Ectodermal cell (in vitro differentiated cells): ENCODE measurements around the gene HTR4.

Experiments
- H3K27ac ChIP-seq: 2 replicates; pipeline ENCODE4 v1.7.0; 2013; ENCODE audit warnings: mild to moderate bottlenecking, low read depth, low read length; ENCODE audit not compliant: insufficient read depth, poor library complexity, severe bottlenecking
- H3K27me3 ChIP-seq: 2 replicates; pipeline ENCODE4 v1.7.0; 2013; ENCODE audit warnings: mild to moderate bottlenecking, low read length; ENCODE audit not compliant: insufficient read depth, control insufficient read depth, poor library complexity, severe bottlenecking
- H3K36me3 ChIP-seq: one replicate; pipeline ENCODE4 v1.7.0; 2013; ENCODE audit warnings: low read length; ENCODE audit not compliant: control insufficient read depth, insufficient read depth
- H3K4me1 ChIP-seq: one replicate; pipeline ENCODE4 v1.7.0; 2013; ENCODE audit warnings: low read length; ENCODE audit not compliant: control insufficient read depth, insufficient read depth
- H3K4me3 ChIP-seq: 2 replicates; pipeline ENCODE4 v1.7.0; 2013; ENCODE audit warnings: low read depth, low read length, control low read depth; ENCODE audit not compliant: insufficient read depth
- H3K9me3 ChIP-seq: 2 replicates; pipeline ENCODE4 v1.7.0; 2013; ENCODE audit warnings: mild to moderate bottlenecking, low read length, moderate library complexity; ENCODE audit not compliant: control insufficient read depth
- WGBS, 2 experiments: methylation state at CpG; one replicate each; pipeline ENCODE4 v1.1.7; 2013; ENCODE audit warnings: missing lambda C conversion rate in 2 of 2; 5-methylcytosine and 5-hydroxymethylcytosine counted together

HTR4 gene

DNA sequence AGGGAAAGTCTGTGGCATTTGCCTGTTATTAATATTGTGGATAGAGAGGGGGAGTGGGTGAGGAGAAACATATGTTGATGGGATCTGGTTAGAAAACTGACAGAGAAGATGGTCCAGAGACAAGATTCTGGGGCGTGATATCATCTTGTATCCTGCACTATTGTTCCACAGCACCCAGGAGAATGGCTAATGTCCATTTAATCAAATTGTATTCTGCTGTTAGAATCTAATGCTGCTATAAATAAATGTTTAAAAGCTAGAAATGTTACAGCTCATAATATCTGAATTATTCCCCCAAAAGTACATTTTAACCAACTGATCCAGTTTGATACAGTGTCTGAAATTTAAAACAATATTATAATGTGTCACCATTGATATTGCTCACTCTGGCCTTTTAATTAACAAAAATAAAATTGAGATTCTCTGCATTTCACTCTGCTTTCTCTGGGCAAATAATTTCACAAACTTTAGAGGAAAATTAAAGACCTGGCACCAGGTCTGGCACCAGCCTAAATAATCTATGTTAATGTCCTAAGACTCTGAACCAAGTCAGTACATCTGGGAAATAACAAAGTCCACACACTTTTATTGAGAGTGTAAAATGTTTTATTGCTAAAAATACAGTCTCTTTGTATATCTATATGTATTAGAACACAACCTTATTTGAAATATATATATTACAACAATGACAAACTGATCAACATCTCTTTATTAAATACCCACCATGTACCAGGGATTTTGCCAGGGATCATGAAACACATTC lies 18.8 kb downstream of the HTR4 start:
- Histone ChIP-seq H3K9me3 (no peaks in the 10 kb centered on the region), H3K27ac (no peak overlapping the region), H3K36me3 (no peaks in the 10 kb centered on the region), H3K27me3 (no peaks in the 10 kb centered on the region), H3K4me1 (no peaks in the 10 kb centered on the region), H3K4me3 (no peak overlapping the region)
- WGBS, 2 experiments = 90% methylated on average over 1 of the region's 1 CpG

DNA sequence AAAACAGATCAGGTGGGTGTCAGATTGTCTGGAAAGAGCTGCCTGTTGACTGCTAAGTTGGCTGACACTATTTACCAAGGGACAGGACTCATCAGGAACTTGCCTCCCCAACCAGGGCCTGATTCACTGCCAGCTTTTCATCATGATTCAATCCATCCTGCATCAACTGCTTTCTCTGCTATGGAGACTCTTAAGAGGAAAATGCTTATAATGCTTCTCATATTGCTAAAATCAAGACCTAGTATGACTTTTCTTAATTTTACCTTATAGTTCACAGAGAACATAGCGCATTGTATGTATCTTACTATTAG lies 21.3 kb downstream of the HTR4 start:
- H3K4me3 ChIP-seq = no peak overlapping the region
- H3K27ac ChIP-seq = no peak overlapping the region
- no peaks in the 10 kb centered on the region for H3K9me3 ChIP-seq
- H3K36me3 ChIP-seq = no peaks in the 10 kb centered on the region
- WGBS, 2 experiments = no CpG with 5 or more reads among the region's 1 CpG
- no peaks in the 10 kb centered on the region for H3K4me1 ChIP-seq
- no peaks in the 10 kb centered on the region for H3K27me3 ChIP-seq

DNA sequence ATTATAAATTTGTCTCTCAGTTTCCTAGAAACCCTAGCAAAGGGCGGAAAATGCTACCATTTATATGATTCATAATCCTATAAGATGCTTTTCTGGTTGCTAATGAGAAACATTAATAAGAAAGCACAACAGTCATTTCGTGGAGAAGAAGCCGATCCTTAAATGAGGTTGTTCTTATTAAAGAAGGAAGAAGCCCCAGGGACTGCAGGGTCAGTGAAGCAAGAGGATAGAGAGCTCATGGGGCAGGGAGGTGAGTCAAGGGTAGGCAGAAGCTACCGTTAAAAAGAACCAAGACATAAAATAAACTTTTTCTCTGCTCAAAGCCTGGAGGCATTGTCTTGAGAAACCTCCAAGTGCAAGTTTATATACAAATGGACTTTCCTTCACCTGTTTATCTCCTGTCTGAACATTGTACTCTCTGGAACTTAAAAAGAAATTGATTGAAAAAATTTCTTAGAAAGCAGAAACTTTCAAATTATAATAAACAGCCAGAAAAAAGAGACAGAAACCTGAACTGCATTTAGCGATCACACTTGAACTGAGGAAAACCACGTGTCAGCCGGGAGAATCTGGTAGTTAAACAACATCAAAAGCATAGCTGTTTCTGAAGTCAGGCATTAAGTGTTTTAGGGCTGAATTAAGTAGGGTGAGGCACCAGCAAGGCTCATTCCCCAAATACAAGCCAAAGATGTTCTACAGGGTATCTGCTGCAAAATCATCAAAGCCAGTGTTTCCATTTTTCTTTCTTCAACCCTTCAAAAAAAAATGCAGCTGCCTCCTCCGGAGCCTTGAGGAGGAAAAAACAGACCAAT lies 21.9 kb downstream of the HTR4 start:
- Histone ChIP-seq H3K4me1 (no peaks in the 10 kb centered on the region), H3K27ac (no peak overlapping the region), H3K9me3 (no peaks in the 10 kb centered on the region), H3K27me3 (no peaks in the 10 kb centered on the region), H3K36me3 (no peaks in the 10 kb centered on the region), H3K4me3 (no peak overlapping the region)
- WGBS, 2 experiments = 82 to 85% methylated on average over 7 of the region's 8 CpGs

DNA sequence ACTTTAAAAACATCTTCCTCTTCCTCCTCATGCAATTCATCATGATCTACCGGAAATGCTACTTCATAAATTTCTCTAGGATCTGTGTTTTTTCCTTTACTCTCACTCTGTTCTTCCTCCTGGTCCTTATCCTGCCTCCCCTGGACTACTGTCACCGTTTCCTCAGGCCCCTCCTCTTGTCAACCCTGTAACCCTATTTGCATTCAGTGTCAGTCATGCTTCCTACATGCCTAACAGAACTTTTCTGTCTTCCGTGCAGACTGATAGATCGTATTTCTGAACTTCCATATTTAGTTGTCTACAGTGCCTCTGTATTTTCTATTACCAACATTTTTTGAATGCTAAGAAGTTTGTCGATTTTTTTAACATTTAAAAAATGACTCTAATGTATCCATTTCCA lies 27.3 kb downstream of the HTR4 start:
- no peaks in the 10 kb centered on the region for H3K36me3 ChIP-seq
- no peaks in the 10 kb centered on the region for H3K27me3 ChIP-seq
- H3K9me3 ChIP-seq = no peaks in the 10 kb centered on the region
- no peak overlapping the region for H3K4me3 ChIP-seq
- no peak overlapping the region for H3K27ac ChIP-seq
- 81 to 83% methylated on average over 5 of the region's 5 CpGs for whole genome bisulfite sequencing, 2 experiments
- no peaks in the 10 kb centered on the region for H3K4me1 ChIP-seq

DNA sequence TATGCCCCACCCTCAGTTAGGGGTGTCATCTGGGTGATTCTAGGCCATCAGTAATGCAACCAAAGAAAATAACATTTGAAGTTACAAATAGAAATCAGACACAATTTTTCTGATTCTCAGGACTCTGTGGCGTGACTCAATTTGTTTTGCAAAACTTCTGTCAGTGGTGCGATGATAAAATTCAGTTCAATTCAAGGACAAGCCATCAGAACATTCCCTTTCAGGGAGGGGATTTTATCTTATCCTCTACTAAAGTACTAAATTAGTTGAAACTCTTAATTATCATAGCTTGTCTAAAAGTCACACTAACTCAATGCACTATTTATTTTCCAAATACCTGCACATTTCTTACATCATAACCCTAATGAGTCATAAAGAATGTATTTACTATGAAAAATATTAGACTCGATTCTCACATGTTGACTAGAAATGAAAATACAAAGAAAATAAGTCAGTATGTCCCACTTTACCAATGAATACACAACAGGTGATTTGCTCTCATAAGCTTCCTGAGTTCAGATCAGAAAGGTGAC lies 28.2 kb downstream of the HTR4 start:
- no peak overlapping the region for H3K27ac ChIP-seq
- H3K9me3 ChIP-seq = no peaks in the 10 kb centered on the region
- 98 to 100% methylated on average over 2 to 3 of the region's 3 CpGs for WGBS, 2 experiments
- H3K4me1 ChIP-seq = no peaks in the 10 kb centered on the region
- no peaks in the 10 kb centered on the region for H3K36me3 ChIP-seq
- no peak overlapping the region for H3K4me3 ChIP-seq
- no peaks in the 10 kb centered on the region for H3K27me3 ChIP-seq

DNA sequence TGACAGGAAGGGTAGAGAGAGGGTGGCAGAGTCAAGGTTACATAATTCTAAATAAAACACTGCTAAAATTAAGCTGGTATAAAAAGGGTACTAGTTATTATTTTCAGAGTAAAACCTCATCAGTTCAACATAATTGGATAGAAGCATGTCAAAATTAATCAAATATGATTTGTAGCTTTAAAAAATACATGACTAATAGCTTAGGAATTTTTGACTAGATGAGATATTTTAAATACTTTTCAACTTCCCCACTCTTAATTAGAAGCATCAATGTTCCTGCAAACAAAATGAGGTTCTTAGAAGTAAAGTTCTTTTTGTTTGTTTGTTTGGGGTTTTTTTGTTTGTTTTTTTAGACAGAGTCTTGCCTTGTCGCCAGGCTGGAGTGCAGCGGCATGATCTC lies 29.1 kb downstream of the HTR4 start:
- H3K36me3 ChIP-seq = no peaks in the 10 kb centered on the region
- no peak overlapping the region for H3K27ac ChIP-seq
- no peaks in the 10 kb centered on the region for H3K4me1 ChIP-seq
- no peaks in the 10 kb centered on the region for H3K9me3 ChIP-seq
- no peaks in the 10 kb centered on the region for H3K27me3 ChIP-seq
- 94 to 96% methylated on average over 2 of the region's 2 CpGs for WGBS, 2 experiments
- no peak overlapping the region for H3K4me3 ChIP-seq

DNA sequence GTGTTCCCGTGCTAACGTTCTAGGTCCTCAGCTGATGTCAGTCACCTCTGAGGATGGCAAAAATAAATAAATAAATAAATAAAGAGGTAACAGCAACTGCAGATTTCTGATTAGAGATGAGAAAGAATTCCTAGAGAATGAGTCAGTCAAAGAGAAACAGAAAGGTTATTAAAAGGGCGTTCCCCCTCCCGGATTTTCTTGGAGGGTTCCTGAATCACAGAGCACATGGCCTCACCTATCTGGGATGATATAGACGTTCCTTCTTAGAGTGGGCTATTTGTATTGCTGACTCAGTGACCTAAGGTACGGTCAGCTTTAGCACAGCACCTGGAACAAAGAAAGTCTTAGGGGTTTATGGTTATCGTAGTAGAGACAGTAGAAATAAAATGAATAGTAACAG lies 30.6 kb downstream of the HTR4 start:
- Histone ChIP-seq H3K27me3 (no peaks in the 10 kb centered on the region), H3K9me3 (no peaks in the 10 kb centered on the region), H3K4me1 (no peaks in the 10 kb centered on the region), H3K36me3 (no peaks in the 10 kb centered on the region), H3K4me3 (no peak overlapping the region), H3K27ac (no peak overlapping the region)
- WGBS, 2 experiments = 94 to 95% methylated on average over 7 of the region's 7 CpGs

DNA sequence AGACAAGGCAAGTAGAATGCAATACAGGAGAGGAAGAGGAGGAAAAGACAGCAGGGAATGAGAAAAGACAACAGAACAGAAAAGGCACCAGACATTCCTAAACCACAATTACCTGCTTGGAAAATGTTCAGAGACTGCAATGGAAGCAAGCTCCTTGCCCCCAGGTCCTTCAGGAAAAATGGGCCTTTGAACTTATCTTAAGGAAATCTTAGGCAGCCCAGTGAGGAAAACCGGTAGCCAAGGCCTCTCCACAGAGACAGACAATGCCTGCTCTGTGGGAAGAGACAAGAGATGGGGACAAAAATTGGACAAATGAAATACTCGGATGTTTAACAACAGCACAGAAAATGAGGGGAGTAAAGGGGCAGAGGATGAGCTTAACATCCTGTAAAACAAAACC lies 31.2 kb downstream of the HTR4 start:
- 92 to 95% methylated on average over 2 of the region's 2 CpGs for WGBS, 2 experiments

DNA sequence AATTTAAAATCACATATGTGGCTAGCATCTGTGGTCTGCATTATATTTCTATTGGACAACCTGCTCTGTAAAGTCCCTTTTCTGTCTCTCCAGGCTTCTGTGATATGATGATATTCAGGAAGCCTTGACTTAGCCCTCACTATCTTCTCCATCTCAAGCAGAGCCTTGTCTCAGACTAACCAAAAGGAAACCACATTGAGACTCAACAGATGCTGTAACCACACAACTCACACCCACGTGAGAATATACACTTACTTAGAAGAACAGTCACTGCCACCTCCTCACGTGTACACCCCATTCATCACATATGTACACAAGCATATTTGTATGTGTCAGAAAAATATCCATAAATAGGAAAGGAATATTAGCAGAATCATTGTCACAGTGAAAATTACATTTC lies 33.6 kb downstream of the HTR4 start:
- Histone ChIP-seq H3K27me3 (no peaks in the 10 kb centered on the region), H3K4me3 (no peak overlapping the region), H3K4me1 (no peaks in the 10 kb centered on the region), H3K9me3 (no peaks in the 10 kb centered on the region), H3K27ac (no peak overlapping the region), H3K36me3 (no peaks in the 10 kb centered on the region)
- WGBS, 2 experiments = 100% methylated on average over 1 of the region's 2 CpGs

More for the DNA sequence above, 31.2 kb downstream of the HTR4 start:
- Histone ChIP-seq H3K9me3 (no peaks in the 10 kb centered on the region), H3K27me3 (no peaks in the 10 kb centered on the region), H3K4me3 (no peak overlapping the region), H3K27ac (no peak overlapping the region), H3K4me1 (no peaks in the 10 kb centered on the region), H3K36me3 (no peaks in the 10 kb centered on the region)

DNA sequence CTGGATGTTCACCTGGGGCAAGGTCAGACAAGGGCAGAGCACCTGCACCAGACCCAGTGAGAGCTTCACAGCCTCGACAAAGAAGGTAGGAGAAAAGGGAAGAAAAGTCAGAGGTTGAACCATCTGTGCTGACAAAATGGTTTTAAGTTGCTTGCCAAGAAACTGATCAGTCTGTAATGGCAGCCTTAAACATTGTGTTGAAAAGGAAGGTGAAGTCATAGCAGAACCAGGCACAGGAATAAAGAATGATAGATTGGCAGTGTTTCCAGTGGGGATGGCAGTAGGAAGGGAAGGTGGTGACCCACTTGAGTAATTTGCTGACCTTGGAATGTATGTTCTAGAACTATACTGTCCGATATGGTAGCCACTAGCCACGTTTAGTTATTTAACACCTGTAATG lies 34.2 kb downstream of the HTR4 start:
- 85 to 93% methylated on average over 3 of the region's 3 CpGs for WGBS, 2 experiments
- Histone ChIP-seq H3K4me3 (no peak overlapping the region), H3K4me1 (no peaks in the 10 kb centered on the region)

More for the DNA sequence above, 34.2 kb downstream of the HTR4 start:
- no peaks in the 10 kb centered on the region for H3K36me3 ChIP-seq
- no peaks in the 10 kb centered on the region for H3K9me3 ChIP-seq
- no peak overlapping the region for H3K27ac ChIP-seq
- no peaks in the 10 kb centered on the region for H3K27me3 ChIP-seq
